Glutamatergic neuron (in vitro differentiated cells): Measurements from ENCODE around the gene ENDOU. TPM values are rescaled to one million over a fixed set of nuclear protein-coding genes. Genes with fewer than 3 reads are reported as not detected.
A peak's percentile ranks its signal among the peaks of the same experiment; 100 is the strongest.

Experiments used
- DNase-seq: peaks from one replicate; pipeline ENCODE4 v3.0.0; 2022
- H3K27ac Mint-ChIP-seq: one replicate; pipeline ENCODE4 v1.8.0; 2020; ENCODE audit warnings: mild to moderate bottlenecking, mixed read lengths, inconsistent platforms; ENCODE audit not compliant: unreplicated experiment
- H3K27me3 Mint-ChIP-seq: one replicate; pipeline ENCODE4 v1.8.0; 2020; ENCODE audit warnings: mild to moderate bottlenecking, moderate library complexity, mixed read lengths, inconsistent platforms; ENCODE audit not compliant: unreplicated experiment
- H3K36me3 Mint-ChIP-seq: one replicate; pipeline ENCODE4 v1.8.0; 2020; ENCODE audit warnings: mild to moderate bottlenecking, mixed read lengths, inconsistent platforms; ENCODE audit not compliant: unreplicated experiment
- H3K4me1 Mint-ChIP-seq: one replicate; pipeline ENCODE4 v1.8.0; 2020; ENCODE audit warnings: mild to moderate bottlenecking, low read depth, mixed read lengths, inconsistent platforms; ENCODE audit not compliant: unreplicated experiment
- H3K4me3 Mint-ChIP-seq: one replicate; pipeline ENCODE4 v1.8.0; 2020; ENCODE audit warnings: mild to moderate bottlenecking, mixed read lengths, inconsistent platforms; ENCODE audit not compliant: unreplicated experiment
- H3K9me3 Mint-ChIP-seq: one replicate; pipeline ENCODE4 v1.8.0; 2020; ENCODE audit warnings: mild to moderate bottlenecking, moderate library complexity, mixed read lengths, inconsistent platforms; ENCODE audit not compliant: unreplicated experiment
- total RNA-seq: library from RNA; stranded (reverse); fragmentation: NEBNext Ultra II Directional; extraction: Animal tissue kit (Norgen Biotek cat#: 25700); gene quantifications from one replicate; pipeline ENCODE4 v1.2.1, GENCODE V29; 2021; ENCODE audit not compliant: unreplicated experiment
- TF ChIP-seq, protein P1 (sequence below): fragments of 200-600 bp; sonication (generic); IDR thresholded peaks from one replicate; pipeline ENCODE4 v1.5.0; 2021; ENCODE audit not compliant: partially characterized antibody, unreplicated experiment

The ENDOU gene
- total RNA-seq, 1 donor from 2014 or later, result not detected

DNA sequence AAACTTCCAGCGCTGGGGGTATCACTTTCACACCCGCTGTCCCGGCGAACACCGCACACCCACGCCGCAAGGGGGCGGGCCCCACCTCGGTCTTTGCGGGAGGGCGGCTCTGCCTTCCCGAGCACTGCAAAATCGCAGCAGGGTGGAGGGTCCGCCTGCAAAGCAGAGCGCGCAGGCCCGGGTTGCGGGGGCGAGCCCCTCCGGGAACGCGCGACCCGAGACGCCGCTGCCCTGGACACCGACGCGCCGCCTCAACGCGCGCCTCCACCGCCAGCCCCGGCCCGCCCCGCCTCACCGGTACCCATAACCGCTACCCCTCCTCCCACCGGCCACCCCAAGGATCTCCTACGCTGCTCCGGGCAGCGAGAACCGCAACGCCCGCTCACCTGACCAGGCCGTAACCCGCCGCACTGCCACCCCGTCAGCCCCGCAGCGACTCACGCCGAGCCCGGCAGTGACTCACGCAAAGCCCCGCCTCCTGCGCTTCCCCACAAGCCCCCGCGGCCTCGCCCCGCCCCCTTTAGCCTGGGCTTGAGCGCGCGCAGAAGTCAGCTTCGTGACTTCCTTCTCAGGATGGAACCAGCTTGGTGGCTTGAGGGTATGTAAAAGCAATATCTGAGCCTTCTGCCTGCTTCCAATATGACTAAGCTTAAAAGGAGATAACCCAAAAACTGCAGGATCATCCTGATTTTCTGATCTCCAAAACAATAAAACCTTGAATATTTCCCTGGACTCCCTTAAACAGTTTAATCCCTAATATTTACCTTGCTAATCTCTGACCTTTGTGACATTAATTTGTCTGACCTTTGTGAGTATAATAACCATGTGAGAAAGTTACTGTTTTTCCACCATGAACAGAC, 19.5 kb downstream of the ENDOU start, which contains the start of gene RPAP3:
RPAP3 (minus strand) TSS at position 465 of the 860 bp plus-strand sequence. CDS start 3,190 bp downstream, outside the sequence.
- Mint-ChIP-seq H3K9me3 (peaks cover 6% of the 10 kb centered on the region), H3K27ac (peak within 1 kb of the TSS; percentile 78), H3K27me3 (peaks cover 4% of the 10 kb centered on the region), H3K36me3 (no peaks in the 10 kb centered on the region), H3K4me3 (peak within 1 kb of the TSS; percentile 95), H3K4me1 (peaks cover 17% of the 10 kb centered on the region)
- TF ChIP-seq, protein P1, sequence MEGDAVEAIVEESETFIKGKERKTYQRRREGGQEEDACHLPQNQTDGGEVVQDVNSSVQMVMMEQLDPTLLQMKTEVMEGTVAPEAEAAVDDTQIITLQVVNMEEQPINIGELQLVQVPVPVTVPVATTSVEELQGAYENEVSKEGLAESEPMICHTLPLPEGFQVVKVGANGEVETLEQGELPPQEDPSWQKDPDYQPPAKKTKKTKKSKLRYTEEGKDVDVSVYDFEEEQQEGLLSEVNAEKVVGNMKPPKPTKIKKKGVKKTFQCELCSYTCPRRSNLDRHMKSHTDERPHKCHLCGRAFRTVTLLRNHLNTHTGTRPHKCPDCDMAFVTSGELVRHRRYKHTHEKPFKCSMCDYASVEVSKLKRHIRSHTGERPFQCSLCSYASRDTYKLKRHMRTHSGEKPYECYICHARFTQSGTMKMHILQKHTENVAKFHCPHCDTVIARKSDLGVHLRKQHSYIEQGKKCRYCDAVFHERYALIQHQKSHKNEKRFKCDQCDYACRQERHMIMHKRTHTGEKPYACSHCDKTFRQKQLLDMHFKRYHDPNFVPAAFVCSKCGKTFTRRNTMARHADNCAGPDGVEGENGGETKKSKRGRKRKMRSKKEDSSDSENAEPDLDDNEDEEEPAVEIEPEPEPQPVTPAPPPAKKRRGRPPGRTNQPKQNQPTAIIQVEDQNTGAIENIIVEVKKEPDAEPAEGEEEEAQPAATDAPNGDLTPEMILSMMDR, result peak; percentile 85
- peak; percentile 99 for DNase-seq

DNA sequence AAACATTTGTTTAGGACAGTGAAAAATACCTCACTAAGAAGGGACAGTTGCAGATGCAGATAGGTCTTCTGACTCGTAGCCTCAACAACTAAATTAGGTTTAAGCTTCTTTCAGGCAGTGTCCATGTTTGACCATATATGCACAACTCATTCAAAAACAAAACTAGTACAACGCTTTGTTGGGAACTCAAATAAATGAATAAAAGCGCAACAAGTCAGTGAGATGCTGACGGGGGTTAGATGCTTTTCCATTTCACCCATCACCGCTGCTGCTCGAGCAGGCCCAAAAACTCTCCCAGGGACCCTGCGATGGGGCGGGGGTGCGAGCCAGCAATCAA, 20.1 kb downstream of the ENDOU start:
- Mint-ChIP-seq H3K27ac (no peak overlapping the region), H3K36me3 (no peaks in the 10 kb centered on the region), H3K27me3 (peaks cover 4% of the 10 kb centered on the region), H3K9me3 (peaks cover 6% of the 10 kb centered on the region), H3K4me1 (peaks cover 17% of the 10 kb centered on the region), H3K4me3 (peak overlapping the region; percentile 95)
- TF ChIP-seq, protein P1, result no peak
- DNase-seq, result no peak

- H3K36me3 Mint-ChIP-seq, result no peaks in the 10 kb centered on the region
- no peak for DNase-seq
- peaks cover 4% of the 10 kb centered on the region for H3K27me3 Mint-ChIP-seq
- TF ChIP-seq, protein P1, result no peak
- peak overlapping the region; percentile 57 for H3K27ac Mint-ChIP-seq
- H3K4me3 Mint-ChIP-seq, result peak overlapping the region; percentile 95
- peaks cover 6% of the 10 kb centered on the region for H3K9me3 Mint-ChIP-seq
- peaks cover 17% of the 10 kb centered on the region for H3K4me1 Mint-ChIP-seq
Observed at GRCh38 chr12:47704719-47705118, 20.6 kb downstream of the ENDOU start.

- Mint-ChIP-seq H3K27me3 (peaks cover 2% of the 10 kb centered on the region), H3K4me1 (peaks cover 11% of the 10 kb centered on the region), H3K27ac (no peak overlapping the region), H3K4me3 (no peak overlapping the region), H3K9me3 (peaks cover 2% of the 10 kb centered on the region), H3K36me3 (no peaks in the 10 kb centered on the region)
- no peak for DNase-seq
- TF ChIP-seq, protein P1, result no peak
Observed at GRCh38 chr12:47700263-47700662, 25.0 kb downstream of the ENDOU start.

DNA sequence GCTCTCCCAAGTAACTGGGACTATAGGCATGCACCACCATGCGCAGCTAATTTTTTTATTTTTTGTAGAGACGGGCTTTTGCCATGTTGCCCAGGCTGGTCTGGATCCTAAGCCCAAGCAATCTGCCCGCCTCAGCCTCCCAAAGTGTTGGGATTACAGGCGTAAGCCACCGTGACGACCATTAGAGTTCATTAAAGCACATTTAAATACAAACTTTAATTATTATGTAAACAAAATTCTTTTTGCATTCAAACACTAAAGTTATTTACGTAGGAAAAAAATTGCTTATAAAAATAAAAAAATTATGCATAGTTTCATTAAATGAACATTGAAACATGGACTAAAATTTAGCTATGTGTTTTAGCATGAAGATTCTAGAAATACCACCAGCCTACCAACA, 26.7 kb downstream of the ENDOU start:
- no peaks in the 10 kb centered on the region for H3K36me3 Mint-ChIP-seq
- peaks cover 3% of the 10 kb centered on the region for H3K4me1 Mint-ChIP-seq
- no peak overlapping the region for H3K4me3 Mint-ChIP-seq
- no peaks in the 10 kb centered on the region for H3K27me3 Mint-ChIP-seq
- H3K9me3 Mint-ChIP-seq, result no peaks in the 10 kb centered on the region
- no peak for DNase-seq
- no peak overlapping the region for H3K27ac Mint-ChIP-seq
- TF ChIP-seq, protein P1, result no peak
